BJ (cell line): Measurements from ENCODE around the gene CALML6. TPM values are rescaled to one million over a fixed set of nuclear protein-coding genes. Genes with fewer than 3 reads are reported as not detected.

Experiments
- CTCF ChIA-PET: fragments of 350-600 bp; formaldehyde crosslinking; extraction: SDS; loops from one replicate; lab custom pipeline; 2021; ENCODE audit warnings: antibody characterized with exemption, inconsistent platforms; lab: Yijun Ruan, JAX
- POLR2A ChIA-PET: fragments of 300-600 bp; sonication (Branson Sonifier 250); formaldehyde crosslinking; extraction: SDS; loops from one replicate; lab custom pipeline; 2021; ENCODE audit warnings: antibody characterized with exemption; lab: Charles Lee
- DNase-seq: peaks from one replicate; pipeline ENCODE4 v3.0.0-alpha.2; 2011; ENCODE audit warnings: low read depth
- H3K27me3 ChIP-seq: 2 replicates; pipeline ENCODE4 v1.6.0; 2011; ENCODE audit warnings: low read length; ENCODE audit not compliant: control insufficient read depth, insufficient read depth
- H3K36me3 ChIP-seq: 2 replicates; pipeline ENCODE4 v1.5.1; 2011; ENCODE audit warnings: low read length; ENCODE audit not compliant: control insufficient read depth, insufficient read depth
- H3K4me3 ChIP-seq: 2 replicates; pipeline ENCODE4 v1.5.1; 2011; ENCODE audit warnings: low read depth, mild to moderate bottlenecking, control low read depth, low read length
- polyA plus RNA-seq: library from polyadenylated mRNA; depleted of rRNA; stranded (reverse); fragments of >200 nt; gene quantifications from 2 replicates; pipeline ENCODE4 v1.2.3, GENCODE V29; 2011
- TF ChIP-seq, protein P1 (sequence below): IDR thresholded peaks from 2 replicates; pipeline ENCODE4 v1.5.1; 2011; ENCODE audit warnings: low read depth, mild to moderate bottlenecking, control low read depth, inconsistent platforms, low read length, moderate library complexity; ENCODE audit not compliant: insufficient read depth

Gene CALML6
- polyA plus RNA-seq, 1 experiment: 0.31 TPM

DNA sequence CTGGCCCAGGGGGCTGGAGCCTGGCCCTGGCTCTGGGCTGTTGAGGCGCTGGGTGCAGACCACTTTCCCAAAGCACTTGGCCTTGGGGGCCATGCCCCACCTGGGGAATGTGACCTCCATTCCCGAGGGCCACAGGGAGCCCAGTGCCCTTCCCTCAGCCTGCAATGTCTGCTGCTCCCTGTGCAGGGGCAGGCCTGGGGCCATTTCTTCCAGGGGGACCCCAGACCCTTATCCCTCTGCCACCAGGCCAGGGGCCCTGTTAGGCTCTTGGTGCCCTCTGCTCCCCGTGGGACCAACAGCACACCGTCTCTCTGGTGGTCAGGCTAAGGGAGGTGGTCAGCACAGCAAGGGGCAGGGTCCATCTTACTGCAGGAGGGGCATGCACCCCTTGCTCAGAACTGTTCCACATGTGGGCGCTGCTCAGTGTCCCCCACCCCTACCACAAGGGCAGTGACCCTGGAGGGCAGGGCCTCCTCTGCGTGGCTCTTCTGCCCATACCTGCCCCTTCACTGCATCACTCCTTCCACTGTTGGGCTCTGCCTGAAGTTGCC is 5.1 kb downstream of the CALML6 start:
- no peak for DNase-seq
- Histone ChIP-seq H3K36me3 (no peaks in the 10 kb centered on the region), H3K27me3 (no peaks in the 10 kb centered on the region), H3K4me3 (no peak overlapping the region)
- POLR2A ChIA-PET: no interaction called here
- CTCF ChIA-PET: interaction anchor here (1.5 to 1.8 kb wide), 2 partner anchors 11 to 24 kb away, joined by 4 to 5 read pairs; no protein-coding TSS in a partner anchor
- TF ChIP-seq, protein P1, sequence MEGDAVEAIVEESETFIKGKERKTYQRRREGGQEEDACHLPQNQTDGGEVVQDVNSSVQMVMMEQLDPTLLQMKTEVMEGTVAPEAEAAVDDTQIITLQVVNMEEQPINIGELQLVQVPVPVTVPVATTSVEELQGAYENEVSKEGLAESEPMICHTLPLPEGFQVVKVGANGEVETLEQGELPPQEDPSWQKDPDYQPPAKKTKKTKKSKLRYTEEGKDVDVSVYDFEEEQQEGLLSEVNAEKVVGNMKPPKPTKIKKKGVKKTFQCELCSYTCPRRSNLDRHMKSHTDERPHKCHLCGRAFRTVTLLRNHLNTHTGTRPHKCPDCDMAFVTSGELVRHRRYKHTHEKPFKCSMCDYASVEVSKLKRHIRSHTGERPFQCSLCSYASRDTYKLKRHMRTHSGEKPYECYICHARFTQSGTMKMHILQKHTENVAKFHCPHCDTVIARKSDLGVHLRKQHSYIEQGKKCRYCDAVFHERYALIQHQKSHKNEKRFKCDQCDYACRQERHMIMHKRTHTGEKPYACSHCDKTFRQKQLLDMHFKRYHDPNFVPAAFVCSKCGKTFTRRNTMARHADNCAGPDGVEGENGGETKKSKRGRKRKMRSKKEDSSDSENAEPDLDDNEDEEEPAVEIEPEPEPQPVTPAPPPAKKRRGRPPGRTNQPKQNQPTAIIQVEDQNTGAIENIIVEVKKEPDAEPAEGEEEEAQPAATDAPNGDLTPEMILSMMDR: no peak

DNA sequence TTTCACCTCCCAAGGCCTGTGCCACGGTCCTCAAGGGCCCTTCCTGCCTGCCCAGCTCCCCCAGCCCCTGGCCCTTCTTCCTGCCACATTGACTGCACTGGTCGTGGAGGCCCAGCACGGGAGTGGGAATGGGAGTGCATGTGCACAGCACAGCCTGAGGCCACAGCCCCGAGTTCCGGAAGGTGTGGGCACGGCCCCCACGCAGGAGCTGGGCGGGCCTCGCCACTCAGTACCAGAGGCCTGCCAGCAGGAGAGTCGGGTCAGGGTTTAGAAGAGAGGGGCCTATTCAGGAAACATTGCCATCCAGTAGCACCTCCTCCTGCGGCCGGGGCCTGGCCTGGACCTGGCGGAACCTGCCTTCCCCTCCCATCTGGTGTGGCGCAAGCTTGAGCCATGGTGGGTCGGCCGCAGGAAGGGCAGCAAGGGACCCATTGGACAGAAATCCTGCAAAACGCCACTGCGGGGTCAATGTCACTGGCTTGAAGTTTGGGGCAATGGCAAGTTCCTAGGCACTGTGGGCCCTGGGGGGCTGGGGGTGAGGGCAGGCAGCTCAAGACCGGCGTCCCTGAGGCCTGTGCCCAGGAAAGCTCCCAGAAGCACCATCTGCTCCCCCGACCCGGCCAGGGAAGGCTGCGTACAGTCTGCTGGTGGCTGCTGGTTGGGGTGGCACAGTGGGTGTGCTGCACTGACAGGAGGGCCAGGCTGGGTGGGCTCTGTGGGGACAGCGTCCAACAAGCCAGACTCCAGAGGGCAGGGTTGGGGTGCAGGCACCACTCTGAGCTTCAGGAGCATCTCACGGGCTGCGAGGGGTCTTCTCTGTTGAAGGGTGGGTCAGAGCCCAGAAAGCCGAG is 5.8 kb downstream of the CALML6 start:
- H3K27me3 ChIP-seq: no peaks in the 10 kb centered on the region
- CTCF ChIA-PET: interaction anchor here (1.5 to 1.8 kb wide), 2 partner anchors 12 to 24 kb away, joined by 4 to 5 read pairs; no protein-coding TSS in a partner anchor
- no peak overlapping the region for H3K4me3 ChIP-seq
- no peaks in the 10 kb centered on the region for H3K36me3 ChIP-seq
- TF ChIP-seq, protein P1: no peak
- DNase-seq: no peak
- POLR2A ChIA-PET: no interaction called here

DNA sequence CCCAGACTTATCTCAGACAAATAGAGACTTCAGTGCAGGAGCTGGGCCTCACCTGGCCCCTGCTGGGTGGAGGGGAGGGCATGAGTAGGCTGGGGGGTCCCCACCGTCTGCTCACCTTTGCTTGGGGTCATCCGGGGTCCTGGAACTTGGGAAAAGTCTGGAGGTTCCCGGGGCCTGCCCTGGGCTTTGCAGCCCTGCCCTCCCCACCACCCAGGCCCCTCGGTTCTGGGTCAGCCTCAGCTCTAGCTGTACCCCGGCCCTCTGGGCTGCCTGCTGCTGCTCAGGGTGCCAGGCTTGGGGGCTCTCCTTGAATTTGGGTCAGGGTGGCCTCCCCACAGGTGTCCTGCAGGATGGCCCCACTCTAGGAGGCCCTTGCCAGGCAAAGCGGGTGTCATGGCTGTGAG is 6.4 kb downstream of the CALML6 start:
- POLR2A ChIA-PET: no interaction called here
- CTCF ChIA-PET: interaction anchor here (1.5 to 1.8 kb wide), 2 partner anchors 12 to 23 kb away, joined by 4 to 5 read pairs; no protein-coding TSS in a partner anchor

DNA sequence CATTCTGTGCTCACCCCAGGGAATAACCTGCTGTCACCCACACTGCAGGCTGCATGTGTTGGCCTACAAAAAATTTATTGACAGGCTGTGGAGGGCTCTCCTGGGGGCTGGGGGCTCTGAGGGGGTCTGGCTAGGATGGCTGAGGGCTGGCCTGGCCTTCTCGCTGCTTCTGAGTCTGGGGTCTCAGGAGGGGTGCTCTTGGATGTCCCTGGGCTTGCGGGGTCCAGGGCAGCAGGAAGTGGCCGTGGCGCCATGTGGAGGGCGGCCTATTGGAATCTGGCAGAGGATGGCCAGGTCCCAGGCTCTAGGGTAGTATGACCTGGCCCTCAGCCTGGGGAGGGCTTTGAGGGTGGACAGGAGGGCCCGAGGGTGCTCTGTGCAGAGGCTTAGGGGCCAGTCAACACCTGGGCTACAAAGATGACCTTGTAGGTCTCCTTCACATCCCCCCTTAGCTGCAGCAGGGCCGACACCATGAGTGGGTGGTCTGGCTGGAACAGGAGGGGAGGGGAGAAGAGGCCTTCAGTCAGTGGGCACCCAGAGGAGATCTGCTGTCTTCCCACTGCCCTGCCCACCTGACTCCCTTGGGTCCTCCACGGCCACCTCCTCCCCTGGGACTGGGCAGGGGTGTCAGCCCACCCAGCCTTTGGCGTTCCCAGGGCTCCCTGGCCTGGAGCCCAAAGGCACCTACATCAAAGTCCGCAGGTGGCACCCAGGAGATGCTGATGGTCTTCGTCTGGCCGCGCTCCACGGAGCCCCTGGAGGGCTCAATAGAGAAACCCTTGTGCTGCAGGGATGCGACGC is 7.0 kb downstream of the CALML6 start:
- Histone ChIP-seq H3K36me3 (no peaks in the 10 kb centered on the region), H3K4me3 (no peak overlapping the region), H3K27me3 (no peaks in the 10 kb centered on the region)
- ChIA-PET POLR2A (no interaction called here), CTCF (interaction anchor here (1.5 to 1.8 kb wide), 2 partner anchors 13 to 22 kb away, joined by 4 to 5 read pairs; no protein-coding TSS in a partner anchor)
- TF ChIP-seq, protein P1: no peak
- DNase-seq: no peak

More for the DNA sequence above, 6.4 kb downstream of the CALML6 start:
- H3K27me3 ChIP-seq: no peaks in the 10 kb centered on the region
- no peaks in the 10 kb centered on the region for H3K36me3 ChIP-seq
- no peak overlapping the region for H3K4me3 ChIP-seq
- no peak for DNase-seq
- TF ChIP-seq, protein P1: no peak

DNA sequence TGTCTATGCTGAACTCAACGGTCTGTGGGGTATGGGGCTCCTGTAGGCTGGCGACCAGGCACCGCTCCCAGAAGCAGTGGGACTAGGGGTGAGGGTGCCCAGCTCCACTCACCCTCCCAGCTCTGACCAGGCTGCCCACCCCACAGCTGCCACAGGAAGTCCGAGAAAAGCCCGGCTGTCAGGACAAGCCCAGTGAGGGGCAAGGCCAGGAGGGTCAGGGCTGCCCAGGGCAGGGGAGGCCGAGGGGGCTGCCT is 7.6 kb downstream of the CALML6 start:
- ChIA-PET POLR2A (no interaction called here), CTCF (interaction anchor here (0.9 kb wide), 1 partner anchor 38 kb away, joined by 3 read pairs; no protein-coding TSS in a partner anchor)
- TF ChIP-seq, protein P1: no peak
- no peak overlapping the region for H3K4me3 ChIP-seq
- no peaks in the 10 kb centered on the region for H3K36me3 ChIP-seq
- no peak for DNase-seq
- no peaks in the 10 kb centered on the region for H3K27me3 ChIP-seq
